SU-DHL-6 (cell line): ENCODE measurements around the gene ZNF565.
"Not testable (repeated sequence)": the region's sequence is repeated elsewhere in the genome, so short reads cannot be mapped to it uniquely, and the experiment has no call there.

Source experiments
- CTCF ChIP-seq: fragments of 200-600 bp; sonication (generic); IDR thresholded peaks from one replicate; pipeline ENCODE4 v1.5.1; 2017; ENCODE audit warnings: antibody characterized with exemption, mild to moderate bottlenecking, low read length, moderate library complexity; ENCODE audit not compliant: insufficient read depth, poor library complexity, severe bottlenecking
- EZH2phosphoT487 ChIP-seq: fragments of 200-600 bp; sonication (generic), shearing (Covaris generic); conservative IDR thresholded peaks from 2 replicates; pipeline ENCODE4 v1.6.1; 2018; ENCODE audit warnings: mild to moderate bottlenecking, antibody characterized with exemption, low read length, moderate library complexity, mixed read lengths

- TF ChIP-seq CTCF, EZH2phosphoT487: not testable (repeated sequence)
Observed at GRCh38 chr19:36134867-36135266, 79.6 kb downstream of the ZNF565 start.
